Measurements from ENCODE around the gene TNRC18. TPM values are rescaled to one million over a fixed set of nuclear protein-coding genes. Genes with fewer than 3 reads are reported as not detected.

The TNRC18 gene
- total and polyA plus RNA-seq, 4 experiments from 2014 or later, result 0.11 to 48.9 (median 24.5) TPM

DNA sequence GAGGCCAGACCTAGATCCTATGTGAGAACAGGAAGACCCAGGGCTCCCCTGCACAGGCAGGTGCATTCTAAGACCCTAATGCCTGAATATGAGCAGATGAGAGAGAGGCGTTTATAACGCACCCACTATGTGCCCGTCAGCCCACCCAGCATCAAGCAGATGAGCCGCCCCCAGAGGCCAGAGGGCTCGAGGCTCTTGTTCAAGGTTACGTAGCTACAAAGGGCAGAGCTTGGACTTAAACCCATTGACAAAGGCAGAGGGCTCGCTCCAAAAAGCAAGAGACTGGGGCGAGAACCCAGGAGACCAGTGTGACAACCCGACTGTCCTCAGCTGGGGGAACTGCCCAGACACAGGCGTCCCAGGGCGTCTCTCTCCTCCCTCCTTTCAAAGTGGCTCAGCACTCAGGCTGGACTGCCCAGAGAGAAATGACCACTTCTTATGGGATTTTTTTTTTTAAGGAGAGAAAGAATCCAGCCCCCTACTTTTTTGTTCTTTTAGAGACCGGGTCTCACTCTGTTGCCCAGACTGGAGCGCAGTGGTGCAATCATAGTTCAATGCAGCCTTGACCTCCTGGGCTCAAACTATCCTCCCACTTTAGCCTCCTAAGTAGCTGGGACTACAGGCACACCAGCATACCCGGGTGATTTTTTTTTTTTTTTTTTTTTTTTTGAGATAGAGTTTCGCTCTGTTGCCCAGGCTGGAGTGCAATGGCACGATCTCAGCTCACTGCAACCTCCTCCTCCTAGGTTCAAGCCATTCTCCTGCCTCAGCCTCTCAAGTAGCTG, 40.1 kb downstream of the TNRC18 start:
- Histone ChIP-seq H3K36me3 (ENCODE audit: insufficient read depth, low read length) (peaks cover 7% of the 10 kb centered on the region), H3K4me3 (ENCODE audit: low read length in 2 of 2) (no peak overlapping the region), H3K27me3 (ENCODE audit: insufficient read depth, low read length) (no peaks in the 10 kb centered on the region), H3K27ac (ENCODE audit: low read depth, low read length) (no peak overlapping the region), H3K9me3 (ENCODE audit: control insufficient read depth in 1 of 2, low read length in 2 of 2) (no peaks in the 10 kb centered on the region), H3K4me1 (ENCODE audit: insufficient read depth, low read length) (peaks cover 28% of the 10 kb centered on the region)
- no peak for DNase-seq
- Mint-ChIP-seq H3K4me3 (peak overlapping the region in 1 of 8 donors; percentile 20), H3K9me3 (no peaks in the 10 kb centered on the region), H3K27ac (peak overlapping the region in 2 of 7 donors; percentile 31 to 41), H3K4me1 (peaks cover 17 to 44% (median 25%) of the 10 kb centered on the region in 4 donors), H3K36me3 (peaks cover 4 to 22% of the 10 kb centered on the region in 2 donors), H3K27me3 (no peaks in the 10 kb centered on the region)
- POLR2A ChIA-PET (ENCODE audit: partially characterized antibody), result interaction anchor here (0.9 to 1.4 kb wide), 2 partner anchors 13 to 42 kb away, joined by 3 read pairs; no protein-coding TSS in a partner anchor
- CTCF ChIA-PET (ENCODE audit: partially characterized antibody), result interaction anchor here (0.7 to 1.4 kb wide), 3 partner anchors 10 to 126 kb away, joined by 3 to 12 read pairs (median 3); no protein-coding TSS in a partner anchor
- intact Hi-C loops (cut with micrococcal nuclease), result no loop called here

DNA sequence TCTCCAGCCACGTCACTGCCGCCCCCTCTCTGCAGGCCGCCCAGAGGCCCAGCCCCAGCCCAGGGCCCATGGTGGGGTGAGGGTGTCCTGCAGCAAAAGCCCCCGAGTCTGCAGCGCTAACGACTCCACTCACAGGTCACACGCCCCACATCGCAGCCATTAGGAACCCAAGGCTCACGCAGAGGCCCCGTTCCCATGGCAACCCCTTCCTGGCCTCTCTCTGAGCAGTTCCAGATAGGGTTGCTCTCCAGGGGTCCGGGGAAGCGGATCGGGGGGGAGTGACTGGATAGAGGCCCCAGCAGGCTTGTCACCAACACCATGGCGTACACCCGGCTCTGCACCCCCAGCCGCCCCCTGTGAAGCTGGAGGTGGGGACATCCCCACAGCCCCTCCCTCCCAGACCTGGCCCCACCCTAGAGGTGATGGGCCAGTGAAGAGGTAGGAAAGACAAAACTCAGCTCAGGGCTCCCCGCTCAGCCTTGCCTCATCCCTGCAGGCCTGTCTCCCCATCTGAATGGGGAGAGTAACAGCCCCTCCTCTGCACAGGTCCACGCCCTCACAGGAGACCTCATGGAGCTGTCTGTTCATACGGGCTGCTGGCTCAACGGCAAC, 41.2 kb downstream of the TNRC18 start:
- H3K4me3 Mint-ChIP-seq, result no peak overlapping the region

GRCh38 chr7:5381071-5381772, 42.4 kb downstream of the TNRC18 start:
- Mint-ChIP-seq H3K9me3 (no peaks in the 10 kb centered on the region), H3K36me3 (peaks cover 0 to 22% of the 10 kb centered on the region in 2 donors), H3K4me1 (peaks cover 17 to 43% (median 24%) of the 10 kb centered on the region in 4 donors), H3K4me3 (peak overlapping the region in 3 of 8 donors; percentile 13 to 70 (median 20)), H3K27me3 (no peaks in the 10 kb centered on the region), H3K27ac (peak overlapping the region in 4 of 7 donors; percentile 30 to 77 (median 48))
- Histone ChIP-seq H3K4me1 (ENCODE audit: insufficient read depth, low read length) (peaks cover 34% of the 10 kb centered on the region), H3K27ac (ENCODE audit: low read depth, low read length) (no peak overlapping the region), H3K9me3 (ENCODE audit: control insufficient read depth in 1 of 2, low read length in 2 of 2) (no peaks in the 10 kb centered on the region), H3K27me3 (ENCODE audit: insufficient read depth, low read length) (no peaks in the 10 kb centered on the region), H3K4me3 (ENCODE audit: low read length in 2 of 2) (no peak overlapping the region), H3K36me3 (ENCODE audit: insufficient read depth, low read length) (no peaks in the 10 kb centered on the region)
- ChIA-PET CTCF (ENCODE audit: partially characterized antibody) (interaction anchor here (1.0 to 1.3 kb wide), 2 partner anchors 10 to 64 kb away, joined by 3 to 7 read pairs; no protein-coding TSS in a partner anchor), POLR2A (ENCODE audit: partially characterized antibody) (no interaction called here)
- no peak for DNase-seq
- intact Hi-C loops (cut with micrococcal nuclease), result no loop called here

More for the DNA sequence above, 41.2 kb downstream of the TNRC18 start:
- DNase-seq, result peak in 1 of 5 donors; percentile 34
- Histone ChIP-seq H3K4me3 (ENCODE audit: low read length in 2 of 2) (no peak overlapping the region), H3K4me1 (ENCODE audit: insufficient read depth, low read length) (peaks cover 28% of the 10 kb centered on the region), H3K9me3 (ENCODE audit: control insufficient read depth in 1 of 2, low read length in 2 of 2) (no peaks in the 10 kb centered on the region), H3K36me3 (ENCODE audit: insufficient read depth, low read length) (peaks cover 4% of the 10 kb centered on the region), H3K27ac (ENCODE audit: low read depth, low read length) (no peak overlapping the region), H3K27me3 (ENCODE audit: insufficient read depth, low read length) (no peaks in the 10 kb centered on the region)
- intact Hi-C loops (cut with micrococcal nuclease), result no loop called here
- peak overlapping the region in 1 of 7 donors; percentile 41 for H3K27ac Mint-ChIP-seq
- CTCF ChIA-PET (ENCODE audit: partially characterized antibody), result interaction anchor here (0.8 to 1.4 kb wide), 3 partner anchors 9 to 17 kb away, joined by 3 to 12 read pairs (median 3); no protein-coding TSS in a partner anchor
- no peaks in the 10 kb centered on the region for H3K27me3 Mint-ChIP-seq
- POLR2A ChIA-PET (ENCODE audit: partially characterized antibody), result interaction anchor here (0.9 to 1.4 kb wide), 2 partner anchors 14 to 41 kb away, joined by 3 read pairs; no protein-coding TSS in a partner anchor
- peaks cover 18 to 43% (median 27%) of the 10 kb centered on the region in 4 donors for H3K4me1 Mint-ChIP-seq
- H3K36me3 Mint-ChIP-seq, result peaks cover 4 to 23% of the 10 kb centered on the region in 2 donors
- no peaks in the 10 kb centered on the region for H3K9me3 Mint-ChIP-seq

GRCh38 chr7:5380350-5381070, 43.1 kb downstream of the TNRC18 start:
- ChIA-PET POLR2A (ENCODE audit: partially characterized antibody) (interaction anchor here (1.0 kb wide), 1 partner anchor 10 kb away, joined by 5 read pairs; no protein-coding TSS in a partner anchor), CTCF (ENCODE audit: partially characterized antibody) (interaction anchor here (1.0 kb wide), 1 partner anchor 64 kb away, joined by 7 read pairs; no protein-coding TSS in a partner anchor)
- no peak overlapping the region for H3K4me3 ChIP-seq (ENCODE audit: low read length in 2 of 2)
- no peaks in the 10 kb centered on the region for H3K9me3 Mint-ChIP-seq
- peaks cover 38% of the 10 kb centered on the region for H3K4me1 ChIP-seq (ENCODE audit: insufficient read depth, low read length)
- H3K4me1 Mint-ChIP-seq, result peaks cover 21 to 49% (median 29%) of the 10 kb centered on the region in 4 donors
- H3K36me3 Mint-ChIP-seq, result peaks cover 0 to 26% of the 10 kb centered on the region in 2 donors
- H3K27me3 Mint-ChIP-seq, result no peaks in the 10 kb centered on the region
- peaks cover 2% of the 10 kb centered on the region for H3K36me3 ChIP-seq (ENCODE audit: insufficient read depth, low read length)
- intact Hi-C loops (cut with micrococcal nuclease), result no loop called here
- no peak overlapping the region for H3K4me3 Mint-ChIP-seq
- DNase-seq, result no peak
- H3K27me3 ChIP-seq (ENCODE audit: insufficient read depth, low read length), result no peaks in the 10 kb centered on the region
- no peaks in the 10 kb centered on the region for H3K9me3 ChIP-seq (ENCODE audit: control insufficient read depth in 1 of 2, low read length in 2 of 2)
- peak overlapping the region in 1 of 7 donors; percentile 61 for H3K27ac Mint-ChIP-seq
- H3K27ac ChIP-seq (ENCODE audit: low read depth, low read length), result no peak overlapping the region

GRCh38 chr7:5379546-5379945, 44.1 kb downstream of the TNRC18 start:
- H3K4me1 ChIP-seq (ENCODE audit: insufficient read depth, low read length), result peaks cover 36% of the 10 kb centered on the region
- peak in 1 of 5 donors; percentile 32 for DNase-seq
- Mint-ChIP-seq H3K27me3 (no peaks in the 10 kb centered on the region), H3K4me3 (no peak overlapping the region), H3K27ac (no peak overlapping the region), H3K4me1 (peaks cover 20 to 46% (median 26%) of the 10 kb centered on the region in 4 donors), H3K9me3 (no peaks in the 10 kb centered on the region), H3K36me3 (peaks cover 0 to 25% of the 10 kb centered on the region in 2 donors)
- H3K4me3 ChIP-seq (ENCODE audit: low read length in 2 of 2), result no peak overlapping the region
- peaks cover 8% of the 10 kb centered on the region for H3K36me3 ChIP-seq (ENCODE audit: insufficient read depth, low read length)
- H3K27ac ChIP-seq (ENCODE audit: low read depth, low read length), result no peak overlapping the region
- ChIA-PET CTCF (ENCODE audit: partially characterized antibody) (no interaction called here), POLR2A (ENCODE audit: partially characterized antibody) (interaction anchor here (1.0 kb wide), 1 partner anchor 11 kb away, joined by 5 read pairs; no protein-coding TSS in a partner anchor)
- intact Hi-C loops (cut with micrococcal nuclease), result no loop called here
- no peaks in the 10 kb centered on the region for H3K9me3 ChIP-seq (ENCODE audit: control insufficient read depth in 1 of 2, low read length in 2 of 2)
- H3K27me3 ChIP-seq (ENCODE audit: insufficient read depth, low read length), result no peaks in the 10 kb centered on the region

GRCh38 chr7:5377816-5378215, 45.8 kb downstream of the TNRC18 start:
- Mint-ChIP-seq H3K4me3 (peak overlapping the region in 1 of 8 donors; percentile 42), H3K9me3 (no peaks in the 10 kb centered on the region), H3K27me3 (no peaks in the 10 kb centered on the region), H3K4me1 (peaks cover 16 to 33% (median 19%) of the 10 kb centered on the region in 4 donors), H3K36me3 (peaks cover 7 to 31% of the 10 kb centered on the region in 2 donors), H3K27ac (peak overlapping the region in 3 of 7 donors; percentile 24 to 76 (median 29))
- CTCF ChIA-PET (ENCODE audit: partially characterized antibody), result no interaction called here
- Histone ChIP-seq H3K4me1 (ENCODE audit: insufficient read depth, low read length) (peaks cover 21% of the 10 kb centered on the region), H3K36me3 (ENCODE audit: insufficient read depth, low read length) (peaks cover 18% of the 10 kb centered on the region), H3K9me3 (ENCODE audit: control insufficient read depth in 1 of 2, low read length in 2 of 2) (no peaks in the 10 kb centered on the region), H3K27ac (ENCODE audit: low read depth, low read length) (no peak overlapping the region), H3K27me3 (ENCODE audit: insufficient read depth, low read length) (no peaks in the 10 kb centered on the region), H3K4me3 (ENCODE audit: low read length in 2 of 2) (no peak overlapping the region)
- intact Hi-C loops (cut with micrococcal nuclease), result no loop called here
- DNase-seq, result peak in 1 of 5 donors; percentile 31
- POLR2A ChIA-PET (ENCODE audit: partially characterized antibody), result no interaction called here

Measured in CD4-positive, alpha-beta memory T cell (primary cell).